Nephron (organoid): ENCODE measurements around the gene DAB1.
A peak's percentile ranks its signal among the peaks of the same experiment; 100 is the strongest.

Source experiments
- H3K27ac Mint-ChIP-seq, 3 experiments: 2 replicates each; pipeline ENCODE4 v1.8.0; 2020; ENCODE audit warnings: mixed read lengths in 3 of 3, mild to moderate bottlenecking in 2 of 3, moderate library complexity in 1 of 3
- H3K27me3 Mint-ChIP-seq: 2 replicates; pipeline ENCODE4 v1.8.0; 2021; ENCODE audit warnings: low read depth, mild to moderate bottlenecking, moderate library complexity, mixed read lengths
- H3K36me3 Mint-ChIP-seq: 2 replicates; pipeline ENCODE4 v1.8.0; 2020; ENCODE audit warnings: low read depth, mixed read lengths
- H3K4me1 Mint-ChIP-seq: 2 replicates; pipeline ENCODE4 v1.8.0; 2020; ENCODE audit warnings: mixed read lengths
- H3K4me3 Mint-ChIP-seq, 3 experiments: 2 replicates each; pipeline ENCODE4 v1.8.0; 2020; ENCODE audit warnings: mild to moderate bottlenecking in 3 of 3, mixed read lengths in 3 of 3, moderate library complexity in 2 of 3
- H3K9me3 Mint-ChIP-seq: 2 replicates; pipeline ENCODE4 v1.8.0; 2020; ENCODE audit warnings: mixed read lengths
- TF ChIP-seq, protein P1 (sequence below), 3 experiments: fragments of 200-600 bp; sonication (generic); IDR thresholded peaks; one replicate each; pipeline ENCODE4 v1.5.0; 2021; ENCODE audit warnings: antibody characterized with exemption in 3 of 3; ENCODE audit not compliant: unreplicated experiment in 3 of 3

DAB1 gene

DNA sequence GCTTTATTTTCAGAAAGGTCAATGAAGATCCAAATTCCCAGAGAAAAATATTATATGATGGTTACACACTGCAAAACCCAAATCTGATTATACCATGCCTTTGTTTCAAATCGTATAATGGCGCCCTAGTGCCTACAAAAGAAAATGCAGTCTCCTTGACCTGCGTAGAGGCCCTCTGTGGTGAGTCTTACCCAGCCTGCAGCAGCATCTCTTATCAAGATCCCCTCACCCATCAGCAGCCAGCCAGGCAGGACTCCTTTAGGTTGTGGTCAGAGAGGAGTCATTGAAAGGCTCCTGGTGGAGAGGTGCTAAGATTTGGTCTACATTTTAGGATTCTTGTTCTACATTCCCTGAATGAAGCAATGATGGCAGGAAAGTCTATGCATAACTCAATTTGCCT, 23.7 kb upstream of the DAB1 start:
- H3K9me3 Mint-ChIP-seq, result no peaks in the 10 kb centered on the region
- H3K4me1 Mint-ChIP-seq, result no peaks in the 10 kb centered on the region
- H3K27me3 Mint-ChIP-seq, result peaks cover 44% of the 10 kb centered on the region
- no peaks in the 10 kb centered on the region for H3K36me3 Mint-ChIP-seq
- TF ChIP-seq, protein P1, sequence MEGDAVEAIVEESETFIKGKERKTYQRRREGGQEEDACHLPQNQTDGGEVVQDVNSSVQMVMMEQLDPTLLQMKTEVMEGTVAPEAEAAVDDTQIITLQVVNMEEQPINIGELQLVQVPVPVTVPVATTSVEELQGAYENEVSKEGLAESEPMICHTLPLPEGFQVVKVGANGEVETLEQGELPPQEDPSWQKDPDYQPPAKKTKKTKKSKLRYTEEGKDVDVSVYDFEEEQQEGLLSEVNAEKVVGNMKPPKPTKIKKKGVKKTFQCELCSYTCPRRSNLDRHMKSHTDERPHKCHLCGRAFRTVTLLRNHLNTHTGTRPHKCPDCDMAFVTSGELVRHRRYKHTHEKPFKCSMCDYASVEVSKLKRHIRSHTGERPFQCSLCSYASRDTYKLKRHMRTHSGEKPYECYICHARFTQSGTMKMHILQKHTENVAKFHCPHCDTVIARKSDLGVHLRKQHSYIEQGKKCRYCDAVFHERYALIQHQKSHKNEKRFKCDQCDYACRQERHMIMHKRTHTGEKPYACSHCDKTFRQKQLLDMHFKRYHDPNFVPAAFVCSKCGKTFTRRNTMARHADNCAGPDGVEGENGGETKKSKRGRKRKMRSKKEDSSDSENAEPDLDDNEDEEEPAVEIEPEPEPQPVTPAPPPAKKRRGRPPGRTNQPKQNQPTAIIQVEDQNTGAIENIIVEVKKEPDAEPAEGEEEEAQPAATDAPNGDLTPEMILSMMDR (IDR thresholded peaks at IDR 0.05; ENCODE audit: unreplicated experiment in 3 of 3), result no peak
- H3K4me3 Mint-ChIP-seq, result no peak overlapping the region
- no peak overlapping the region for H3K27ac Mint-ChIP-seq

DNA sequence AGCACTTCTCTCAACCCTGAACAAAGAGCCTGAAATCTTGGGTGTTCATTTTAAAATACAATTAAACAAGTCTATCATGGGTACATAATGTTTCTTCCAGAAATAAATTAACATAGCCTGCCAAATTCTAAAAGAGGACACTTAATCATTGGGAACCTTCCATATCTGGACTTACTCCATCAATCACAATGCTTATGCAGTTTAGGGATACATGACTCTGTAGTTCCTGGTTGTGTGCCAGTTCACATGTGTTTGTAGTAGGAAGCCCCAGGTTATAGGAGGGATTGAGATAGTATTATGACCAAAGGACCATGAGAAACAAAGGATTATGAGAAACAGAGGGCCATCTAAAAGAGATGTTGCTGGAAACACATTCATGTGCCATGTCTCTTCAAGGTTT, 19.1 kb upstream of the DAB1 start:
- Mint-ChIP-seq H3K27ac (no peak overlapping the region), H3K27me3 (peaks cover 10% of the 10 kb centered on the region), H3K36me3 (no peaks in the 10 kb centered on the region), H3K9me3 (no peaks in the 10 kb centered on the region), H3K4me1 (no peaks in the 10 kb centered on the region), H3K4me3 (no peak overlapping the region)
- TF ChIP-seq, protein P1 (IDR thresholded peaks at IDR 0.05; ENCODE audit: unreplicated experiment in 3 of 3), result no peak

DNA sequence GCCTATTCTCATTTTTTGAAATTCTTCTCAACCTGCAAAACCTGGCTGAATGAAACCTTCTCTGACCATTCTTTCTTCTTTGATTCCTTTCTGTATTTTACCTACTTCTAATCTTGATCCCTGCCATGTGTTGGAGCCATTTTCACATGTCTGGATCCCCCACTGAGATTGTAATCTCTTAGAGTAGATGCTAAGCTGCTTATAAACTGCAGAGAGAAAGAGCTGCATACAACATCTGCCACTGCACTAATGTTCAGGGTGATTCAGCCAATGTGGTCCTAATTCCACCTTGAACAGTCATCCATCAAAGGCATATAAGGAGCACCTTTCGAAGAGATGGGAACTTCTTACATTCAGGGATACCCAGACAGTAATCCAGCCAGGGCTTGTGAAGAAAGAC, 16.2 kb upstream of the DAB1 start:
- Mint-ChIP-seq H3K27ac (no peak overlapping the region), H3K4me3 (no peak overlapping the region), H3K4me1 (no peaks in the 10 kb centered on the region), H3K27me3 (peaks cover 3% of the 10 kb centered on the region), H3K9me3 (no peaks in the 10 kb centered on the region), H3K36me3 (no peaks in the 10 kb centered on the region)
- TF ChIP-seq, protein P1 (IDR thresholded peaks at IDR 0.05; ENCODE audit: unreplicated experiment in 3 of 3), result no peak

DNA sequence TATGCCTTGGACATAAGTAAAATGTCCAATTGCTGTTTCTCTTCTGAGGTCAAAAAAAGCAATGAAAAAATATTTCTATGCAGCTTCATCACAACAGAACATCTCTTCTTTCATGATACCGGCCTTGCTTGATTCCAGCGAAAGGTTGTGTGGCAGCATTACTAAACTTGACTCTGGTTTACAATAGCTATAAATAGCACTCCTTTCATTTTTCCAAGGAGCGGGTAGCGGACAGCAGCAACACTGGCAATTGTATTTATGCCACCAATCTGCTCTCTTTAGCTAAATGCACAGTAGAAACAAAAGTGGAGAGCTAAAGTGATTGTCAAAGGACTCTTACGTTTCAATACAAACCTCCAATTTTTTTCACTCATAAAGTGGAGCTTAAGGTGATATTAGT, 7.5 kb upstream of the DAB1 start:
- H3K27ac Mint-ChIP-seq, result no peak overlapping the region
- H3K27me3 Mint-ChIP-seq, result peaks cover 22% of the 10 kb centered on the region
- no peaks in the 10 kb centered on the region for H3K9me3 Mint-ChIP-seq
- TF ChIP-seq, protein P1 (IDR thresholded peaks at IDR 0.05; ENCODE audit: unreplicated experiment in 3 of 3), result no peak
- H3K4me1 Mint-ChIP-seq, result no peaks in the 10 kb centered on the region
- no peak overlapping the region for H3K4me3 Mint-ChIP-seq
- no peaks in the 10 kb centered on the region for H3K36me3 Mint-ChIP-seq

DNA sequence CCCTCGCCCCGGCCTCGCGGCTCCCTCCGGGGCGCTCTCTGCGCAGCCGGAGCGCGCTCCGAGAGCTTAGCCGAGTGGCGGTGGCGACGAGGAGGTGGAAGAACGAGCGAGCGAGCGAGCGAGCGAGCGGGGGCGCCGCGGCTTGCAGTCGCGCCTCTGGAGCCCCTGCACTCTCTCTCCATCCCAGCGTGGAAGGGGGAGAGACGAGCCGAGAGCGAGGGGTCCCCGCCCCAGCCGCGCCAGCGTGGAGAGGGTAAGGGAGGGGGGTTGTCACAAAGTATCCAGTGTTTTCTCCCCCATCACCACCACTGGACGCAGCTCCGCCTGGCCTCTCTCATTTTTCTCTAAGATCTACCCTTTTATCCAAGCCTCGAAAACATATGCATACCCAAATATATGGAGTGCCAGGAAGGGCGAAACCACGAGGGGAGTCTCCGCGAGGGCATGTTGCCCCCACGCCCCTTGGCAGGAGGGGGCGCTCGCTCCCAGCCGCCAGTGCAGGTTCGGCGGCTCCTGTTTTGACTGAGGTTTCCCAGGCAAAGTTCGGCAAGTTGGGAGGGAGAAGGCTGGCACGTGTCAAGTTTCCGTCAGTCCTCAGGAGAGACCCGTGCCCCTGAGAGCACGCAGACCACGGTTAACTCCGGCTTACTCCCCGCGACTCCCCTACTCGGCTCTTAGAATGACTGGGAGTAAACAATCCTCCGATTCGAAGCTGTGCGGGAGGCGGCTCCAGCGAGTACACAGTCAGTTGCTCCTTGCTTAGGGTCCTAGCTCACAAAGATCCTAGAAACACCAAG, 569 bp upstream of the DAB1 start:
- Mint-ChIP-seq H3K4me1 (peaks cover 26% of the 10 kb centered on the region), H3K9me3 (no peaks in the 10 kb centered on the region), H3K4me3 (peak overlapping the region; percentile 81 to 88 (median 86)), H3K36me3 (no peaks in the 10 kb centered on the region), H3K27ac (no peak overlapping the region), H3K27me3 (peaks cover 87% of the 10 kb centered on the region)
- TF ChIP-seq, protein P1 (IDR thresholded peaks at IDR 0.05; ENCODE audit: unreplicated experiment in 3 of 3), result peak; percentile 28 to 68 (median 53)

DNA sequence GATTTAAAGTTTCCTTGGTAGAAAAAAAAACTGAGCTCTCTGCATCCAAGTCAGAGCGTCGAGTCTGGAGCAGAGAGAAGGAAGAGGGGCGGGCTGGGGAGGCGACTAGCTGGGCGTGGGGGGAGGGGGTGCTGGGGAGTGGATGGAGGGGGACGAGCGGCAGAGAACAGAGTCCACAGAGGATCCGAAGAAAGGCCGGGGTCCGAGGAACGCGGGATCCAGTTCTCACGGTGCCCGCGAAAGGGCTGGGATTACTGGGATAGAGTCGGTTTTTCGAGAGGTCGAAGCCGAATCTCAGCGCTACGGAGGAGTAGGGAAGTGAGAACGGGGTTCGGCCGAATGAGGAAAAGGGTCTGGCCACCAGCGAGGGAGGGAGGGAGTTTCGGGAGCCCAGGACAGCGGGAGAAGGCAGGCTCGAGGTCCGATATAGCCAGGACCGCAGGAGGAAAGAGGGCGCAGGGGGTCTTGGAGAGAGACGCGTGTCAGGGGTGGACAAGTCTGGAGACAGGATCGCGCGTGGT, 665 bp downstream of the DAB1 start:
- H3K36me3 Mint-ChIP-seq, result no peaks in the 10 kb centered on the region
- H3K4me1 Mint-ChIP-seq, result peaks cover 26% of the 10 kb centered on the region
- peak overlapping the region in 1 of 3 experiments; percentile 71 for H3K27ac Mint-ChIP-seq
- H3K9me3 Mint-ChIP-seq, result no peaks in the 10 kb centered on the region
- H3K4me3 Mint-ChIP-seq, result peak overlapping the region; percentile 85 to 88 (median 87)
- TF ChIP-seq, protein P1 (IDR thresholded peaks at IDR 0.05; ENCODE audit: unreplicated experiment in 3 of 3), result no peak
- H3K27me3 Mint-ChIP-seq, result peaks cover 91% of the 10 kb centered on the region
